OCI-LY3 (cell line): ENCODE results near the gene CCNI.

Experiments
- CTCF ChIP-seq: fragments of 200-600, 300-600 bp; sonication (generic); IDR thresholded peaks from 2 replicates; pipeline ENCODE4 v1.5.1; 2014; ENCODE audit warnings: antibody characterized with exemption, low read length, low read depth
- EZH2phosphoT487 ChIP-seq: fragments of 200-600 bp; shearing (Covaris generic); IDR thresholded peaks from 2 replicates; pipeline ENCODE4 v1.6.1; 2018; ENCODE audit warnings: antibody characterized with exemption, mixed run types, low read depth

- TF ChIP-seq CTCF (no peak), EZH2phosphoT487 (no peak)
These were observed 2.6 kb upstream of the CCNI start for GRCh38 chr4:77078401-77078800.
